GM12874 (cell line): ENCODE measurements around the gene TEX29.

ENCODE experiments used
- TF ChIP-seq, protein P1 (sequence below): IDR thresholded peaks from 2 replicates; pipeline ENCODE4 v1.5.1; 2011; ENCODE audit warnings: low read depth, mild to moderate bottlenecking, control low read depth, low read length, moderate library complexity; ENCODE audit not compliant: insufficient read depth

TEX29 gene

DNA sequence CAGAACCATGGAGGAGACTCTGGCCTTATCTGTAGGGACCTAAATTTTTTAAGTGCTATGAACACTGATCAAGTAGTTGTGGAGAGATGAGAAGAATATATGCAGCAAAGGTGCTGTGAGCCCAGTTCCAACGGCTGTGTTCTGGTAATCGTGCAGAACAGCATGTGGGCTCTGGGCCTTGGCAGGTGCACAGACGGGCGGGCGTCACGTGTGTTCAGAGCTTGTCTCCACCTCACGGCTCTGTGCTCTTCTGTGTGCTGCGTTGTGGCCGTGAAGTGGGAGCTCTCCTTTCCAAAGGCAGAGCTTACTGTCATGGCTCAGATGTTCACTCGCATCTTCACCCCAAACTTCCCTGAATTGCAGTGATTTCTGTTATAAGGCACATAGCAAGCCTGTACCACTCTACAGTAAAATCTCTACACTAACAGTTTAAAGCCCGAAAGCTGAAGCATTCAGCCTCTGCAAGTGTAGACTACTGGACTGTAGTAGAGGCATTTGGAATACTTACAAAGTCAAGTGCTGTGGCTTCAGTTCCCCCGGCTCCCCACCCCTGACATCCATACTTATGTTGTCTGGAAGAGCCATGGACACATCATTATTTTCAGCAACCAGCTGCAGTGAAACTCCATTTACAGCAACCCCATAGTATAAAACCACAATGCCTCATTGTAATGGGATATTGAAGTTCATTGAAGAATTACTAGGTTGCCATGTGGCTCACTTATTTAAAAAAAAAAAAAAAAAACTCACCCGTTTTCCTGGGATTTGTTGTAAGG lies 27.5 kb upstream of the TEX29 start:
- TF ChIP-seq, protein P1, sequence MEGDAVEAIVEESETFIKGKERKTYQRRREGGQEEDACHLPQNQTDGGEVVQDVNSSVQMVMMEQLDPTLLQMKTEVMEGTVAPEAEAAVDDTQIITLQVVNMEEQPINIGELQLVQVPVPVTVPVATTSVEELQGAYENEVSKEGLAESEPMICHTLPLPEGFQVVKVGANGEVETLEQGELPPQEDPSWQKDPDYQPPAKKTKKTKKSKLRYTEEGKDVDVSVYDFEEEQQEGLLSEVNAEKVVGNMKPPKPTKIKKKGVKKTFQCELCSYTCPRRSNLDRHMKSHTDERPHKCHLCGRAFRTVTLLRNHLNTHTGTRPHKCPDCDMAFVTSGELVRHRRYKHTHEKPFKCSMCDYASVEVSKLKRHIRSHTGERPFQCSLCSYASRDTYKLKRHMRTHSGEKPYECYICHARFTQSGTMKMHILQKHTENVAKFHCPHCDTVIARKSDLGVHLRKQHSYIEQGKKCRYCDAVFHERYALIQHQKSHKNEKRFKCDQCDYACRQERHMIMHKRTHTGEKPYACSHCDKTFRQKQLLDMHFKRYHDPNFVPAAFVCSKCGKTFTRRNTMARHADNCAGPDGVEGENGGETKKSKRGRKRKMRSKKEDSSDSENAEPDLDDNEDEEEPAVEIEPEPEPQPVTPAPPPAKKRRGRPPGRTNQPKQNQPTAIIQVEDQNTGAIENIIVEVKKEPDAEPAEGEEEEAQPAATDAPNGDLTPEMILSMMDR = no peak

DNA sequence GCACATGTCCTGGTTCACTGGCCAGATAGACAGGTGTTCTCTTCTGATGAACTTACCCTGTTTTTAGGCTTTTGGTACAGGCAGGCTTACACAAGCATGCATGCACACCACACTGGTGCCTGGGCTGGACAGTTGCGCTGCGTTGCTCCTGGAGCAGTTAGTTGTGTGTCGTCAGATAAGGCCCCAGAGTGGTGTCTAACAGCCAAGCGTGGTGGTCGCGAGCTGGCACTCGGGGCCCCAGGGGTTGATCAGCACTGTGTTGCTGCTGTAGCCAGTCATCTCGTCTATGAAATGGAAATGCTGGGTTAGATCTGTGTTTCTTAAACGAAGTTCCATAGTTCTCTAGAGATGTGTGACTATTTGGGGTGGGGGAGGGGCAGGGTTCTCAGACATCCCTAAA lies 24.6 kb upstream of the TEX29 start:
- TF ChIP-seq, protein P1 = no peak

DNA sequence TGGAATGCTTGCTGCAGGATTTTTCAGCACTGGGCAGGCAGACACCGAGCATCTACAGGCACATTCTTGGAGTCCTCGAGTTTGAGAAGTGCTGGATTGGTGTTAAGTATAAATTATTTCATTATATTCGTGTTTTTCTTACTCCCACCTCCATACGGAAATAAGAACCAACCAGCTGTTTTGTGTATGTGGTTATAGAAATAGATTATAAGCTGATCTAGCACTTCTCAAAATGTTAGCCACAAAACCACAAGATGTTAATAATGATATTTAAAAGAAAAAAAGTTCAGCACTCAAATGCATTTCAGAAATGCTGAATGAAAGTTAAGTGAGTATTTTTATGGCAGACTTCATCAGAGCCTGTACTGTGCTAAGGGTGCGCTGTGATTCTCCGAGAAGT lies 24.0 kb upstream of the TEX29 start:
- TF ChIP-seq, protein P1 = no peak

DNA sequence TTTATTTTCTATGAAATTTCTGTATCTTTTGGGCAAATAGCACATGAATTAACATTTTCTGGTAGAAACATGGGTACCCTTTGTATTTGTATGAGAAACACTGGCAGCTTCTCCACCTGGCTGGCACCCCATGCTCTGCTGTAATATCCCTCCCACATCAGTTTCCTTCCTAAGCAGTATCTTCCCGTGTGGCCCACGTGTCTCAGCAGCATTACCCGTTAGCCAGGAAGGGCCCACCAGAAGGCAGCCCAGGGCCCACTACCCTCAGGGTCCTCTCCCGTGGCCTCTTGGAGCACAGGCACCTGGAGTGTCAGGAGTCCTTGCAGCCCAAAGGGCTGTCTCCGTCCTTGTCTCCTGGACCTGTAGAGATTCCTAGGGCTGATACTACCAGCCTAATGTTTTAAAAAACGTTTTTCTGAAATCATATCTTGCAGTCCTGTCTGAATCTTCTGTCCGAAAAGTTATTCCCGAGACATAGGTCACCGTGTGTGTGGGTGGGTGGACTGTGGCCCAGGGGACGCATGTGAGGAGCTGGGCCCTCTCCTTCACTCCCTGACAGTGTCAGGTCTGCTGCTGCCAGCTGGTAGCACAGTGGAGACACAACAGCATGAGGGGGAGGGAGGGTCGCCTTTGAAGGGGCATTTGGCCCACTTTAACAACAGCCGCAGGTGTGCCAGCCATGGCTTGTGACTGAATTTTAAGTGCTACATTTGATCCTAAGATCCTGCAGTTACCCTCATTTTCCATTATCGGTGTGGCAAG lies 22.0 kb upstream of the TEX29 start:
- TF ChIP-seq, protein P1 = no peak

DNA sequence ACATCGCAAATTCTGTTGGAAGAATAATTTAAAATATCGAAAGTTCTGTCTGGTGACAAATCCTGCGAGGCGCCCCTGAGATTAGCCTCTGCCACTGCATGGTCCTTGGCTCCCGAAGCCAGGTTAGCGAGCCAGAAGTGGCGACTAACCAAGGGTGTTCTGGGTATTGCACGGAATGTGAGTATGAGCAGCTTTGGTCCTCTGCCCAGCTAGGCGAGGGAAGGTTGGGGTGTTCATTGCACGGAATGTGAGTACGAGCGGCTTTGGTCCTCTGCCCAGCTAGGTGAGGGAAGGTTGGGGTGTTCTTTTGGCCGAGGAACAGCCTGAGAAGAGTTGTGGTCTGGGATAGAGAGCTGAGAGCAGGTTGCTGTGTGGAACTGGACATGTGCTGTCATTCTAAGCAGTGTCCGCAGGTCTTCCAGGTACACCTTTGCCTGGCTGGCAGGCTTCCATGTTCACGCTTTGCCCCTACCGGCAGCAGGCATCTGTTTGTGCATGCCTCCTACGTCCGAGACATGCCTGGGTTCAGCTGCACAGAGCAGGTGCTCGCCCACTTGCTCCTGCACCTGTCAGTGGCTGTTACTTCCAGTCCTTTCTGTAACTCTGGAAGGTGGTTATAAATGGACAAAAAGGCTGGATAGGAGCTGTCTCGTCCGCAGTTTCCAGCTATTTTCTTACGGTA lies 18.3 kb upstream of the TEX29 start:
- TF ChIP-seq, protein P1 = no peak

DNA sequence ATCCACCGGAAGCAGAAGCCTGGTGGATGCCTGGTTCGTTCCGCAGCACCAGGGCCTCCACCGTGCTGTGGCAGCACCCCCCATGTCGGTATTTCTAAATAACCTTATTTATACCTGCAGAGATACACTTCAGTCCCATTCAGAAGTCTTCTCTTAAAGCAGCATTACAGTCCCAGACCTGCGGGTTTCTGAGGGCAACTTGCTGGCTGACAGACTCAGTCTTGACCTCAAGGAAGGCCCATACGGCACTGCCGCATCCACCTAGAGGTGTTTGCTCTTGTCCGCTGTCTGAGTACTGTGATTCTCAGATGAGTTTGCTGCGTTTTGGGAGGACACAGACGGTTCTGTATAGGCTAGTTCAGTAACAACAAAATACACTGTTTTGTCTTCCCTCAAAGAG lies 16.9 kb upstream of the TEX29 start:
- TF ChIP-seq, protein P1 = no peak

DNA sequence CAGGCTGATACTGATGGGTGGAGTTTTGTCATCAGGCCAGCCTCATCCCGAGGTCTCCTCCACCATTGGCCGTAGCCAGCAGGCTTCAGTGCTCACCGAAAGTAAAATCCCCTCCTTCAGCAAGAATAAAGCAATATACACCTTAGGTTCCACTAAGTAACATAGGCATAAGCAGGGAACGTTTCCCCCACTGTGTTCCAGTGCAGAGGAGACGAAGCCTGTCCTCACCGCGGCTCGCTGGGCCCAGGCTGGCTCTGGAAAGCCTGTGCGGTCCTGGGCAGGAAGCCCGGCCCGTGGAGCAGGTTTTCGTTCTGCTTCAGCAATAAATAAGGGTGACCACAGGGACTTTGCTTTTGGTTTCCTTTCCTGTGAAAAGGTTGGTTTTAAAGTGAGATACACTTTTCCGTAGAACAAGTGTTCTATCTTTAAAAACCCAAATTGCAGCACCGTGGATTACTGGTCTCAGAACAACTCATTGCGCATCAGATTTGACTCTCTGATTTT lies 16.3 kb upstream of the TEX29 start:
- TF ChIP-seq, protein P1 = no peak
